Endodermal cell (in vitro differentiated cells): ENCODE measurements around the gene CCDC9. TPM values are rescaled to one million over a fixed set of nuclear protein-coding genes. Genes with fewer than 3 reads are reported as not detected.
"Not testable (repeated sequence)": the region's sequence is repeated elsewhere in the genome, so short reads cannot be mapped to it uniquely, and the experiment has no call there.

Experiments used
- DNase-seq: peaks from one replicate; pipeline ENCODE4 v3.0.0-alpha.2; 2017
- H3K27ac ChIP-seq: 2 replicates; pipeline ENCODE4 v1.5.1; 2013; ENCODE audit warnings: mild to moderate bottlenecking, low read depth, low read length, moderate library complexity
- H3K27me3 ChIP-seq: 2 replicates; pipeline ENCODE4 v1.6.1; 2013; ENCODE audit warnings: mild to moderate bottlenecking, low read length, moderate library complexity; ENCODE audit not compliant: insufficient read depth, control insufficient read depth, poor library complexity, severe bottlenecking
- H3K36me3 ChIP-seq: 2 replicates; pipeline ENCODE4 v1.7.0; 2013; ENCODE audit warnings: mild to moderate bottlenecking, low read length, moderate library complexity; ENCODE audit not compliant: control insufficient read depth, insufficient read depth
- H3K4me1 ChIP-seq: one replicate; pipeline ENCODE4 v1.7.0; 2013; ENCODE audit warnings: low read length; ENCODE audit not compliant: control insufficient read depth, insufficient read depth
- H3K4me3 ChIP-seq: 2 replicates; pipeline ENCODE4 v1.5.1; 2013; ENCODE audit warnings: mild to moderate bottlenecking, low read length, moderate library complexity
- H3K9ac ChIP-seq: 2 replicates; pipeline ENCODE4 v1.6.1; 2013; ENCODE audit warnings: mild to moderate bottlenecking, low read length, moderate library complexity; ENCODE audit not compliant: poor library complexity, severe bottlenecking; ENCODE audit errors: extremely low read depth
- H3K9me3 ChIP-seq: 2 replicates; pipeline ENCODE4 v1.6.1; 2013; ENCODE audit warnings: mild to moderate bottlenecking, low read length, moderate library complexity; ENCODE audit not compliant: control insufficient read depth
- H3K27ac Mint-ChIP-seq: 2 replicates; pipeline ENCODE4 v1.8.0; 2020; ENCODE audit warnings: mixed read lengths
- H3K27me3 Mint-ChIP-seq: 2 replicates; pipeline ENCODE4 v1.8.0; 2021; ENCODE audit warnings: mild to moderate bottlenecking, mixed read lengths; ENCODE audit not compliant: insufficient read depth
- H3K36me3 Mint-ChIP-seq: 2 replicates; pipeline ENCODE4 v1.8.0; 2020; ENCODE audit warnings: low read depth, mixed read lengths
- H3K4me1 Mint-ChIP-seq: 2 replicates; pipeline ENCODE4 v1.8.0; 2020; ENCODE audit warnings: mixed read lengths
- H3K4me3 Mint-ChIP-seq: 2 replicates; pipeline ENCODE4 v1.8.0; 2020; ENCODE audit warnings: mild to moderate bottlenecking, moderate library complexity, mixed read lengths
- H3K9me3 Mint-ChIP-seq: 2 replicates; pipeline ENCODE4 v1.8.0; 2020; ENCODE audit warnings: mild to moderate bottlenecking, mixed read lengths
- CTCF ChIP-seq: fragments of 200-600 bp; sonication (generic); conservative IDR thresholded peaks from 2 replicates; pipeline ENCODE4 v1.5.0; 2021; ENCODE audit warnings: antibody characterized with exemption, mild to moderate bottlenecking
- WGBS, 2 experiments: methylation state at CpG; one replicate each; pipeline versions ENCODE4 v1.1.5 to v1.1.7; 2013; ENCODE audit warnings: missing lambda C conversion rate in 2 of 2, mixed read lengths in 1 of 2; ENCODE audit not compliant: insufficient coverage in 1 of 2, insufficient read length in 1 of 2; 5-methylcytosine and 5-hydroxymethylcytosine counted together
- total RNA-seq, 2 donors: library from RNA; stranded (reverse); fragmentation: NEBNext Ultra II Directional in 1 of 2; extraction: Animal tissue kit (Norgen Biotek cat#: 25700) in 1 of 2; gene quantifications; 2 replicates in 1 of 2; 3 replicates in 1 of 2; pipeline ENCODE4 v1.2.1, GENCODE V29; 2021

Gene CCDC9
- total RNA-seq, 2 donors from 2014 or later: 33.8 to 46.2 TPM

DNA sequence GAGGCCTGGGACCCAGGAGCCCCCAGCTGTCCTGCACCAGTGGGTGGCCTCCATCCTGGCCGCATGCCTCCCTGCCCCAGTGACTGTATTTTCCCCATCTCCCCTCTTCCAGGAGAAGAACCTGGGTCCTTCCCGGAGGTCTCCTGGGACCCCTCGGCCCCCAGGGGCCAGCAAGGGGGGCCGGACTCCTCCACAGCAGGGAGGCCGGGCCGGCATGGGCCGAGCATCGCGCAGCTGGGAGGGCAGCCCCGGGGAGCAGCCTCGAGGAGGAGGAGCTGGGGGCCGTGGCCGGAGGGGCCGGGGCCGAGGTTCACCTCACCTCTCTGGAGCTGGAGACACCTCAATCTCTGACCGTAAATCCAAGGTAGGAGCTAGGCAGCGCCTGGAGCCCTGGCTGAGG is 4.2 kb downstream of the CCDC9 start:
- H3K27me3 Mint-ChIP-seq: no peaks in the 10 kb centered on the region
- Histone ChIP-seq H3K4me3 (no peak overlapping the region), H3K9ac (no peak overlapping the region), H3K4me1 (peaks cover 7% of the 10 kb centered on the region), H3K27me3 (no peaks in the 10 kb centered on the region), H3K27ac (no peak overlapping the region), H3K9me3 (no peaks in the 10 kb centered on the region), H3K36me3 (peaks cover 58% of the 10 kb centered on the region)
- DNase-seq: no peak
- peaks cover 12% of the 10 kb centered on the region for H3K4me1 Mint-ChIP-seq
- no peaks in the 10 kb centered on the region for H3K9me3 Mint-ChIP-seq
- 88 to 97% methylated on average over 4 to 17 of the region's 17 CpGs for WGBS, 2 experiments
- TF ChIP-seq CTCF: no peak
- H3K27ac Mint-ChIP-seq: peak overlapping the region; percentile 55
- H3K36me3 Mint-ChIP-seq: peaks cover 54% of the 10 kb centered on the region
- H3K4me3 Mint-ChIP-seq: no peak overlapping the region

DNA sequence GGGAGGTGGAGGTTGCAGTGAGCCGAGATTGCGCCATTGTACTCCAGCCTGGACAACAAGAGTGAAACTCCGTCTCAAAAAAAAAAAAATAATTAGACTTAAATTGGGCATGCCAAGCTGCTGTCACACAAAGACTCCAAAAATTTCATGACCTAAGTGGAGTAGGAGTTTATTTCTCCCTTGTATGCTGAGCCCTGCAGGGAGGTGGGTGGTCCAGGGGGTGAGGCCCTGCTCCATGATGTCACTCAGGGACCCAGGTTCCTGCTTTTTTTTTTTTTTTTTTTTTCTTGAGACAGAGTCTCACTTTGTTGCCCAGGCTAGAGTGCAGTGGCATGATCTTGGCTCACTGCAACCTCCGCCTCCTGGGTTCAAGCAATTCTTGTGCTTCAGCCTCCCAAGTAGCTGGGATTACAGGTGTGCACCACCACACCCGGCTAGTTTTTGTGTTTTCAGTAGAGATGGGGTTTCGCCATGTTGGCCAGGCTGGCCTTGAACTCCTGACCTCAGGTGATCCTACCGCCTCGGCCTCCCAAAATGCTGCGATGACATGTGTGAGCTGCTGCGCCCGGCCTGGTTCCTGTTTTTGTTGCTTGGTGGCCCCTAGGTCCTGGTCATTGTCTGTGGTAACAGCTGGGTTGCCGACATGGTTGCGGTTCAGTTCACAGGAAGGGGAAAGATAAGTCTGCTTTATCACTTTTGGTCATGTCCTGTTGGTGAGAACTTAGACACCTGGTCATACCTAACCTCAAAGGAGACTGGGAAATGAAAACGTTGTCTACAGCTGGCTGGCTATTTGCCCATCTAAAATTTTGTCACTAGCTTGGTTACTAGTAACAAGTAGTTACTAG is 5.8 kb downstream of the CCDC9 start:
- not testable (repeated sequence) for H3K9me3 Mint-ChIP-seq, DNase-seq, H3K4me3 ChIP-seq, H3K27ac Mint-ChIP-seq, H3K9ac ChIP-seq, H3K9me3 ChIP-seq, H3K4me3 Mint-ChIP-seq, H3K27me3 Mint-ChIP-seq, H3K27me3 ChIP-seq, H3K4me1 ChIP-seq, H3K27ac ChIP-seq
- WGBS, 2 experiments: 96% methylated on average over 12 to 14 of the region's 14 CpGs
- Mint-ChIP-seq H3K36me3 (peaks cover 66% of the 10 kb centered on the region), H3K4me1 (peaks cover 12% of the 10 kb centered on the region)
- peaks cover 70% of the 10 kb centered on the region for H3K36me3 ChIP-seq

DNA sequence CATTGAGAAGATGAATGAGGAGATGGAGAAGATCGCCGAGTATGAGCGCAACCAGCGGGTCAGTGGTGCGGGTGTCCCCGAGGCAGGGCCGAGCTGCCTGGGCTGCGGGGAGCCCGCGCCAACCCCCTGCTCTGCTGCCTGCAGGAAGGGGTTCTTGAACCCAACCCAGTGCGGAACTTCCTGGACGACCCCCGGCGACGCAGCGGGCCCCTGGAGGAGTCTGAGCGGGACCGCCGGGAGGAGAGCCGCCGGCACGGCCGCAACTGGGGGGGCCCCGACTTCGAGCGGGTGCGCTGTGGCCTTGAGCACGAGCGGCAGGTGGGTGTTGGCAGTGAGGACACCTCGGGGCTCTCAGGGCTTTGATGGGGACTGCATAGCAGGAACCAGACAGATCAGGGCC is 8.3 kb downstream of the CCDC9 start:
- Histone ChIP-seq H3K27ac (no peak overlapping the region), H3K9me3 (no peaks in the 10 kb centered on the region), H3K4me3 (no peak overlapping the region), H3K4me1 (no peaks in the 10 kb centered on the region), H3K27me3 (no peaks in the 10 kb centered on the region), H3K9ac (no peak overlapping the region), H3K36me3 (peaks cover 66% of the 10 kb centered on the region)
- TF ChIP-seq CTCF: no peak
- DNase-seq: no peak
- Mint-ChIP-seq H3K27me3 (no peaks in the 10 kb centered on the region), H3K36me3 (peaks cover 65% of the 10 kb centered on the region), H3K27ac (no peak overlapping the region), H3K9me3 (no peaks in the 10 kb centered on the region), H3K4me3 (no peak overlapping the region), H3K4me1 (no peaks in the 10 kb centered on the region)
- WGBS, 2 experiments: 95 to 98% methylated on average over 30 of the region's 30 CpGs
